PC-3 (cell line): ENCODE results near the gene KLK10. TPM values are rescaled to one million over a fixed set of nuclear protein-coding genes. Genes with fewer than 3 reads are reported as not detected.

Experiments
- ATAC-seq: fragments of 200-7000 bp; cut with Tn5 transposase; 2 replicates; pipeline ENCODE4 v1.9.1; 2020; ENCODE audit warnings: mild to moderate bottlenecking, moderate library complexity
- BruUV-seq: library from RNA; stranded (reverse); fragments of 400-500 nt; replicated peaks from 2 replicates; lab custom pipeline; 2021; lab: Mats Ljungman, UMichigan
- CTCF ChIA-PET: fragments of 300-600 bp; sonication (Branson Sonifier 250); formaldehyde crosslinking; loops from one replicate; lab custom pipeline; 2022; ENCODE audit warnings: antibody characterized with exemption; lab: Charles Lee
- POLR2A ChIA-PET: fragments of 300-600 bp; sonication (Branson Sonifier 250); formaldehyde crosslinking; loops from one replicate; lab custom pipeline; 2022; ENCODE audit warnings: antibody characterized with exemption; ENCODE audit not compliant: unreplicated experiment; lab: Charles Lee
- DNase-seq: peaks from one replicate; pipeline ENCODE4 v3.0.0-alpha.2; 2015
- H2AFZ ChIP-seq: fragments of 300-600 bp; sonication (generic); 2 replicates; pipeline ENCODE4 v1.6.0; 2016; ENCODE audit warnings: antibody characterized with exemption, low read length
- H3F3A ChIP-seq: fragments of 300-600 bp; sonication (generic); one replicate; pipeline ENCODE4 v1.6.0; 2017; ENCODE audit warnings: antibody characterized with exemption, low read length, control low read depth, mild to moderate bottlenecking; ENCODE audit not compliant: unreplicated experiment
- H3K27ac ChIP-seq: fragments of 300-600 bp; sonication (generic); 2 replicates; pipeline ENCODE4 v1.5.1; 2016; ENCODE audit warnings: mild to moderate bottlenecking, low read length
- H3K27me3 ChIP-seq: fragments of 300-600 bp; sonication (generic); 2 replicates; pipeline ENCODE4 v1.6.1; 2016; ENCODE audit warnings: low read length, mixed read lengths
- H3K36me3 ChIP-seq: fragments of 300-600 bp; sonication (generic); 2 replicates; pipeline ENCODE4 v1.6.1; 2016; ENCODE audit warnings: low read depth, mixed run types, low read length, mixed read lengths
- H3K4me1 ChIP-seq: fragments of 300-600 bp; sonication (generic); 2 replicates; pipeline ENCODE4 v1.5.1; 2016; ENCODE audit warnings: low read length; ENCODE audit not compliant: insufficient read depth
- H3K4me2 ChIP-seq: fragments of 300-600 bp; sonication (generic); 2 replicates; pipeline ENCODE4 v1.6.0; 2016; ENCODE audit warnings: low read length
- H3K4me3 ChIP-seq: fragments of 300-600 bp; sonication (generic); 2 replicates; pipeline ENCODE4 v1.5.1; 2016; ENCODE audit warnings: mild to moderate bottlenecking, low read length, mixed read lengths
- H3K79me2 ChIP-seq: fragments of 300-600 bp; sonication (generic); 2 replicates; pipeline ENCODE4 v1.6.1; 2017; ENCODE audit warnings: low read length, mixed read lengths
- H3K9ac ChIP-seq: fragments of 300-600 bp; sonication (generic); 2 replicates; pipeline ENCODE4 v1.6.0; 2016; ENCODE audit warnings: mild to moderate bottlenecking, low read length
- H3K9me2 ChIP-seq: fragments of 300-600 bp; sonication (generic); replicated peaks from 2 replicates; pipeline ENCODE4 v1.6.1; 2016; ENCODE audit warnings: mixed run types, low read length, mixed read lengths
- H3K9me3 ChIP-seq: fragments of 300-600 bp; sonication (generic); 2 replicates; pipeline ENCODE4 v1.6.1; 2016; ENCODE audit warnings: low read length, mixed read lengths
- H4K20me1 ChIP-seq: fragments of 300-600 bp; sonication (generic); 2 replicates; pipeline ENCODE4 v1.6.1; 2016; ENCODE audit warnings: low read length, mixed read lengths
- EZH2 ChIP-seq: fragments of 300-600 bp; sonication (generic); IDR thresholded peaks from one replicate; pipeline ENCODE4 v1.6.1; 2017; ENCODE audit warnings: antibody characterized with exemption, mild to moderate bottlenecking, low read length; ENCODE audit not compliant: unreplicated experiment
- EZH2phosphoT487 ChIP-seq: fragments of 300-600 bp; sonication (generic); IDR thresholded peaks from 2 replicates; pipeline ENCODE4 v1.6.1; 2018; ENCODE audit warnings: mild to moderate bottlenecking, antibody characterized with exemption, low read length, borderline replicate concordance
- intact Hi-C: fragments of 100-400 bp; cut with micrococcal nuclease; formaldehyde crosslinking; loops from 2 replicates; pipeline ENCODE4 v1.9.0; 2023
- total RNA-seq: library from RNA; depleted of rRNA; stranded (reverse); fragments of >200 nt; gene quantifications from 2 replicates; pipeline ENCODE4 v1.2.3, GENCODE V29; 2014
- TF ChIP-seq, protein P1 (sequence below): fragments of 300-600 bp; sonication (generic); conservative IDR thresholded peaks from 2 replicates; pipeline ENCODE4 v1.5.1; 2017; ENCODE audit warnings: antibody characterized with exemption, low read depth, mild to moderate bottlenecking, low read length

KLK10 gene
- total RNA-seq, 1 experiment from 2014 or later = 1.2 TPM

DNA sequence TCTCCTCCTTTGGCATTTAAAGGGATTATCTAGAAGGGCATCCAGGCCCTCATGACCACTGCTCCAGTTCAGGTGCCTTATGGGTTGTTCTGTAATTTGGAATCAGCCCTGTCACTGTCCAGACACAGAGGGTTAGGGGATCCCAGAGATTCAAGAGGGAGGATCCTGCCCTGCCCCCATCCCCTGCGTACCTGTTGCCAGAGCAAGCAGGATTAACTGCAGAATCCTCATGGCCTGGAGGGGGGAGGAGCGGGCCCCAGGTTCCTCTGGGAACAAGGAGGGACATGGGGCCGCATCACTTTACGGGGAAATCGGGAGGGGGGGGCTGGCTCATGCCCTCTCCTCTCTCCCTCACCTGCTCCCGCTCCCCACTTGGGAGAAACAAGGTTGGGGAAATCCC, 5.9 kb upstream of the KLK10 start:
- Histone ChIP-seq H2AFZ (no peak overlapping the region), H3K79me2 (no peaks in the 10 kb centered on the region), H3K9me3 (no peaks in the 10 kb centered on the region), H3K4me2 (no peak overlapping the region), H3F3A (no peaks in the 10 kb centered on the region), H3K36me3 (no peaks in the 10 kb centered on the region), H3K9me2 (no peaks in the 10 kb centered on the region), H3K27me3 (peaks cover 3% of the 10 kb centered on the region; the same call in 1 of the 2 replicates), H3K27ac (no peak overlapping the region), H3K4me3 (no peak overlapping the region), H4K20me1 (no peaks in the 10 kb centered on the region), H3K4me1 (peaks cover 5% of the 10 kb centered on the region), H3K9ac (no peak overlapping the region)
- intact Hi-C loops = no loop called here
- BruUV-seq = no TSS peak
- ChIA-PET POLR2A (no interaction called here), CTCF (no interaction called here)
- TF ChIP-seq, protein P1, sequence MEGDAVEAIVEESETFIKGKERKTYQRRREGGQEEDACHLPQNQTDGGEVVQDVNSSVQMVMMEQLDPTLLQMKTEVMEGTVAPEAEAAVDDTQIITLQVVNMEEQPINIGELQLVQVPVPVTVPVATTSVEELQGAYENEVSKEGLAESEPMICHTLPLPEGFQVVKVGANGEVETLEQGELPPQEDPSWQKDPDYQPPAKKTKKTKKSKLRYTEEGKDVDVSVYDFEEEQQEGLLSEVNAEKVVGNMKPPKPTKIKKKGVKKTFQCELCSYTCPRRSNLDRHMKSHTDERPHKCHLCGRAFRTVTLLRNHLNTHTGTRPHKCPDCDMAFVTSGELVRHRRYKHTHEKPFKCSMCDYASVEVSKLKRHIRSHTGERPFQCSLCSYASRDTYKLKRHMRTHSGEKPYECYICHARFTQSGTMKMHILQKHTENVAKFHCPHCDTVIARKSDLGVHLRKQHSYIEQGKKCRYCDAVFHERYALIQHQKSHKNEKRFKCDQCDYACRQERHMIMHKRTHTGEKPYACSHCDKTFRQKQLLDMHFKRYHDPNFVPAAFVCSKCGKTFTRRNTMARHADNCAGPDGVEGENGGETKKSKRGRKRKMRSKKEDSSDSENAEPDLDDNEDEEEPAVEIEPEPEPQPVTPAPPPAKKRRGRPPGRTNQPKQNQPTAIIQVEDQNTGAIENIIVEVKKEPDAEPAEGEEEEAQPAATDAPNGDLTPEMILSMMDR = no peak
- TF ChIP-seq EZH2 (no peak), EZH2phosphoT487 (no peak)
- no peak for DNase-seq
- no peak for ATAC-seq

DNA sequence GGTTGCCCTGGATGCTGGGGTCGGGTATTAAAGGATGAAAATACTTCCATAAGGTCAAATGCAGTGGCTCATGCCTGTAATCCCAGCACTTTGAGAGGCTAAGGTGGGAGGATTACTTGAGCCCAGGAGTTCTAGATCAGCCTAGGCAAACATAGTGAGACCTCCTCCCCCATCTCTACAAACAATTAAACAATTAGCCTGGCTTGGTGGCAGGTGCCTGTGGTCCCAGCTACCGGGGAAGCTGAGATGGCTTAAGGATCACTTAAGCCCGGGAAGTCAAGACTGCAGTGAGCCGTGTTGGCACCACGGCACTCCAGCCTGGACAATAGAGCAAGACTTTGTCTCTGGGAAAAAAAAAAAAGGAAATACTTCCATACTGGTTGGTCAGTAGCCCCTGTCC, 5.4 kb upstream of the KLK10 start:
- no peaks in the 10 kb centered on the region for H3K9me3 ChIP-seq
- BruUV-seq = no TSS peak
- intact Hi-C loops = loop anchor here (5.0 kb wide), 1 partner anchor 318 kb away; no protein-coding TSS in a partner anchor
- H3K79me2 ChIP-seq = no peaks in the 10 kb centered on the region
- H3K4me3 ChIP-seq = no peak overlapping the region
- CTCF ChIA-PET = no interaction called here
- POLR2A ChIA-PET = no interaction called here
- H3K9me2 ChIP-seq = no peaks in the 10 kb centered on the region
- no peak overlapping the region for H2AFZ ChIP-seq
- no peak overlapping the region for H3K4me2 ChIP-seq
- ATAC-seq (no peak), DNase-seq (no peak)
- H3K36me3 ChIP-seq = no peaks in the 10 kb centered on the region
- peaks cover 3% of the 10 kb centered on the region; the same call in 1 of the 2 replicates for H3K27me3 ChIP-seq
- H3K27ac ChIP-seq = no peak overlapping the region
- H3K4me1 ChIP-seq = peaks cover 5% of the 10 kb centered on the region
- H3K9ac ChIP-seq = no peak overlapping the region
- no peaks in the 10 kb centered on the region for H3F3A ChIP-seq
- TF ChIP-seq EZH2phosphoT487 (no peak), EZH2 (no peak)
- H4K20me1 ChIP-seq = no peaks in the 10 kb centered on the region

DNA sequence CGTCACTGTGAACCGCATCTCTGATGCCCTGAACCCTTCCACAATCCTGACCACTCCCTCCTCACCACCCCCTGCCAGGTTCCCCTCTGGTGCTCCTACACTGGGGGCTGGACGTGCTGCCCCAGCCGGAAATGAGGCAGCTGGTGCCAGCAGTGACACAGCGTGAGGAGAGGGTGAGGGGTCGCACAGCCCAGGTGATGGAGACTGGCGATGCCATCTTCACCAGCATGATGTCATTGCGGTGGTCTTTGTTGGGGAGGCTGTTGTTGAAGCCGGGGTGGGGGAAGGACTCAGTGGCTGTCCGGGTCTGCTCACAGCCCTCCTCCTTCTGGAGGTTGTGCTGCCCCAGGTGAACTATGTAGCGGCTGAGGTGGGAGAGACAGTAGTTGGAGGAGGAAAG, 4.4 kb upstream of the KLK10 start:
- H3K4me1 ChIP-seq = peaks cover 8% of the 10 kb centered on the region
- TF ChIP-seq, protein P1 = no peak
- no peak for TF ChIP-seq EZH2phosphoT487
- TF ChIP-seq EZH2 = no peak
- CTCF ChIA-PET = no interaction called here

More for the DNA sequence above, 4.4 kb upstream of the KLK10 start:
- DNase-seq (no peak), ATAC-seq (no peak)
- intact Hi-C loops = loop anchor here (5.0 kb wide), 1 partner anchor 317 kb away; no protein-coding TSS in a partner anchor
- H4K20me1 ChIP-seq = no peaks in the 10 kb centered on the region
- no peak overlapping the region for H3K4me2 ChIP-seq
- no peak overlapping the region for H2AFZ ChIP-seq
- H3K9ac ChIP-seq = no peak overlapping the region
- no peaks in the 10 kb centered on the region for H3F3A ChIP-seq
- no peaks in the 10 kb centered on the region for H3K79me2 ChIP-seq
- H3K27me3 ChIP-seq = peaks cover 3% of the 10 kb centered on the region; the same call in 1 of the 2 replicates
- no peak overlapping the region for H3K27ac ChIP-seq
- POLR2A ChIA-PET = no interaction called here
- no peaks in the 10 kb centered on the region for H3K36me3 ChIP-seq
- H3K9me3 ChIP-seq = no peaks in the 10 kb centered on the region
- BruUV-seq = no TSS peak
- no peak overlapping the region for H3K4me3 ChIP-seq
- no peaks in the 10 kb centered on the region for H3K9me2 ChIP-seq
